ENCODE data around the gene DTX3.

DNA sequence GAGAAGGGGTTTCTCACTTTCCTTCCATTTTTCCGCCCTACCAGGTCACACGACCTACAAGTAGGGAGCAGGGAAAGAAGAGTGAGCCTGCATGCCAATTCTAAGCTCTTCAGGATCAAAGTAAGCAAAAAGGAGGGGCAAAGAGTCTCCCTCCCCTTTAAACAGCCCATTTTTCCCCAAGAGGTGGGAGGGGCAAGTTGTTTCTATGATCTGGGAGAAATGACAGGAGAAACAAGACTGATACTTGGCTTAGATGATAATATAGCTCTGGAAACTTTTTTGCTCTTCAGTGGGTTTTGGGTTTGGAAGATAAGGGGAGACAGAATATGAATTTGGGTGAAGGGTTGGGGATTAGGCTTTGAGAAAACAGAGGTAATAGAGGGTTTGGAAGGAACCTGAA lies 1.8 kb downstream of the DTX3 start:
- no peak for TF ChIP-seq EZH2 (IDR thresholded peaks at IDR 0.05; ENCODE audit: borderline replicate concordance, insufficient read depth, low read length, poor library complexity, severe bottlenecking)
- TF ChIP-seq EP300 (conservative IDR thresholded peaks at IDR 0.05; ENCODE audit: poor library complexity, severe bottlenecking) = no peak
- TF ChIP-seq, protein P1, sequence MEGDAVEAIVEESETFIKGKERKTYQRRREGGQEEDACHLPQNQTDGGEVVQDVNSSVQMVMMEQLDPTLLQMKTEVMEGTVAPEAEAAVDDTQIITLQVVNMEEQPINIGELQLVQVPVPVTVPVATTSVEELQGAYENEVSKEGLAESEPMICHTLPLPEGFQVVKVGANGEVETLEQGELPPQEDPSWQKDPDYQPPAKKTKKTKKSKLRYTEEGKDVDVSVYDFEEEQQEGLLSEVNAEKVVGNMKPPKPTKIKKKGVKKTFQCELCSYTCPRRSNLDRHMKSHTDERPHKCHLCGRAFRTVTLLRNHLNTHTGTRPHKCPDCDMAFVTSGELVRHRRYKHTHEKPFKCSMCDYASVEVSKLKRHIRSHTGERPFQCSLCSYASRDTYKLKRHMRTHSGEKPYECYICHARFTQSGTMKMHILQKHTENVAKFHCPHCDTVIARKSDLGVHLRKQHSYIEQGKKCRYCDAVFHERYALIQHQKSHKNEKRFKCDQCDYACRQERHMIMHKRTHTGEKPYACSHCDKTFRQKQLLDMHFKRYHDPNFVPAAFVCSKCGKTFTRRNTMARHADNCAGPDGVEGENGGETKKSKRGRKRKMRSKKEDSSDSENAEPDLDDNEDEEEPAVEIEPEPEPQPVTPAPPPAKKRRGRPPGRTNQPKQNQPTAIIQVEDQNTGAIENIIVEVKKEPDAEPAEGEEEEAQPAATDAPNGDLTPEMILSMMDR (IDR thresholded peaks at IDR 0.05; ENCODE audit: poor library complexity, severe bottlenecking) = no peak
- no peak for TF ChIP-seq POLR2AphosphoS5 (IDR thresholded peaks at IDR 0.05)
